ENCODE results near the gene SLC25A33. TPM values are rescaled to one million over a fixed set of nuclear protein-coding genes. Genes with fewer than 3 reads are reported as not detected.
"Not testable (repeated sequence)": the region's sequence is repeated elsewhere in the genome, so short reads cannot be mapped to it uniquely, and the experiment has no call there.

Gene SLC25A33
- total RNA-seq, 2 experiments from 2014 or later, result 2.6 to 3.0 TPM

DNA sequence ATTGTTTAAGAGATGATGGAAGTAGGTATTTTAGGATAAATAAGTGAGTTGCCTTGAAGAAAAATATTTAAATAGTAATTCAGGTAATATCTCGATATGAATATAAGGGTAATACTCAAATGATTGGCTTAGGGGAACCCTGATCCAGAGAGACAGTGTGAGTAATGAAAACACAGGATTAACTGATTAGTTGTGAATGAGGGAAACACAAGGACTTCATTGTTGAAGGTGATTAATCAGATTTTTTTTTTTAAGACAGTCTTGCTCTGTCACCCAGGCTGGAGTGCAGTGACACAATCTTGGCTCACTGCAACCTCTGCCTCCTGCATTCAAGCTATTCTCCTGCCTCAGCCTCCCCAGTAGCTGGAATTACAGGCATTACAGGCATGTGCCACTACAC, 12.7 kb downstream of the SLC25A33 start:
- ChIA-PET POLR2A (interaction anchor here (1.2 kb wide), 1 partner anchor 13 kb away, joined by 3 read pairs; the partner anchor contains the start of gene SLC25A33), CTCF (no interaction called here)
- no peaks in the 10 kb centered on the region for H3K4me1 Mint-ChIP-seq
- H3K27me3 Mint-ChIP-seq, result no peaks in the 10 kb centered on the region
- DNase-seq, result no peak
- no peak overlapping the region for H3K27ac Mint-ChIP-seq
- peaks cover 4% of the 10 kb centered on the region for H3K36me3 Mint-ChIP-seq (ENCODE audit: low read depth)
- no peak overlapping the region for H3K4me3 Mint-ChIP-seq
- H3K9me3 Mint-ChIP-seq, result no peaks in the 10 kb centered on the region

DNA sequence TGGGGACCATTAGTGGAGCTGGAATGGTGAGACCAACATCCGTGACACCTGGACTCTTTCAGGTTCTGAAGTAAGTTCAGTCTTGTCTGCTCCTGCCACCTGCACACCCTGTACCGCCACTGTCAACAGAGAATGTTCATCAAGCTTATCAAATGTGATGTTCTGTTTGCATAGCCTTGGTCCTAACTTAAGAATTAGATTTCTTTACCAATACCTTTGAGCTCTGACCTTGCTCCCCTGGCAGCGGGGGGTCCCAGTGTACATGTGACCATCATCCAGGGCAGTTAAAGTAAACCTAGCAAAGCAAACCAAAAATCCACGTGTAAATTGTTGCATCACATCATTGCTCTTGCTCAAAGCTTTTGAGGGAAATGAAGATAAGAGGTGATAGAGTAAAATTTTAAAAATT, 14.5 kb downstream of the SLC25A33 start:
- Mint-ChIP-seq H3K4me3 (no peak overlapping the region), H3K36me3 (ENCODE audit: low read depth) (peaks cover 9% of the 10 kb centered on the region), H3K27me3 (no peaks in the 10 kb centered on the region), H3K4me1 (peaks cover 9% of the 10 kb centered on the region), H3K9me3 (no peaks in the 10 kb centered on the region), H3K27ac (no peak overlapping the region)
- ChIA-PET POLR2A (no interaction called here), CTCF (interaction anchor here (0.6 to 2.0 kb wide), 4 partner anchors 13 to 319 kb away, joined by 3 to 4 read pairs (median 4); partner anchors contain the start of gene H6PD)
- no peak for DNase-seq

DNA sequence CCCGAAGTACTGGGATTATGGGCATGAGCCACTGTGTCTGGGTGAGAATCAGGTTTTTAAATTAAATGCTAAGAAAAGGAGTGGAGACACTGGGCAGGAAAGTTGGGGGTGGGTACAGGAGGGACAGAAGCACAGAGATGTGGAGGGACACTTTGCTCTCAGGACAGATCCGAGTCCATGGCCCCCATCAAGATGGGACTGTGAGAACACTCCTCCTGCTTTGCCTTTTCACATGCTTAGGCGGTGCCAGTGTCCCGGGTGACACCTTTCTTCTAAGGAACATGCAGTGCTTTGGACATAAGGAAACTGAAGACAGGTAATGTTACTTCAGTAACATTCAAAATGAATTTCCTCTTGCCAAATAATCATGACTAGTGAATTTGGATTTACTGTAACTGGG, 16.7 kb downstream of the SLC25A33 start:
- Mint-ChIP-seq H3K27ac (no peak overlapping the region), H3K4me1 (peaks cover 19% of the 10 kb centered on the region), H3K4me3 (no peak overlapping the region), H3K27me3 (no peaks in the 10 kb centered on the region), H3K36me3 (ENCODE audit: low read depth) (peaks cover 9% of the 10 kb centered on the region), H3K9me3 (no peaks in the 10 kb centered on the region)
- no peak for DNase-seq
- ChIA-PET POLR2A (no interaction called here), CTCF (interaction anchor here (1.3 kb wide), 1 partner anchor 18 kb away, joined by 3 read pairs; no protein-coding TSS in a partner anchor)

DNA sequence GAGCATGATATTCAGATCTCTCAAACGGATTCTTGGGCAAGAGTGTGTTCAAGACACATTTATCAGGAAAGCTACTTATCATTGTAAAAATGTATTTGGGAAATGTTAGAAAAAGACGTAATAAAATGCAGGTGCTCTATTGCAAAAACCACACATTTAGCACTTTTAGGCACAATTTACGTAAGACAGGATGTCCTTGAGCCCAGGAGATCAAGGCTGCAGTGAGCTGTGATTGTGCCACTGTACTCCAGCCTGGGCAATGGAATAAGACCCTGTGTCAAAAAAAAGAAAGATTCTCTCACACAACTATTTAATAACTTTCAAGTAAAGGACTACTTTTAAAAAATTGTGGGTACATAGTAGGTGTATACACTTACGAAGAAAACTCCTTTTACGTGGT, 18.4 kb downstream of the SLC25A33 start:
- H3K4me3 Mint-ChIP-seq, result no peak overlapping the region
- DNase-seq, result no peak
- peaks cover 19% of the 10 kb centered on the region for H3K4me1 Mint-ChIP-seq
- POLR2A ChIA-PET, result interaction anchor here (0.9 to 2.0 kb wide), 2 partner anchors 14 to 19 kb away, joined by 4 read pairs; partner anchors contain the start of gene SLC25A33
- CTCF ChIA-PET, result interaction anchor here (0.8 to 1.3 kb wide), 3 partner anchors 63 to 361 kb away, joined by 3 read pairs; no protein-coding TSS in a partner anchor
- no peaks in the 10 kb centered on the region for H3K27me3 Mint-ChIP-seq
- H3K27ac Mint-ChIP-seq, result no peak overlapping the region
- H3K9me3 Mint-ChIP-seq, result no peaks in the 10 kb centered on the region
- H3K36me3 Mint-ChIP-seq (ENCODE audit: low read depth), result peaks cover 9% of the 10 kb centered on the region

DNA sequence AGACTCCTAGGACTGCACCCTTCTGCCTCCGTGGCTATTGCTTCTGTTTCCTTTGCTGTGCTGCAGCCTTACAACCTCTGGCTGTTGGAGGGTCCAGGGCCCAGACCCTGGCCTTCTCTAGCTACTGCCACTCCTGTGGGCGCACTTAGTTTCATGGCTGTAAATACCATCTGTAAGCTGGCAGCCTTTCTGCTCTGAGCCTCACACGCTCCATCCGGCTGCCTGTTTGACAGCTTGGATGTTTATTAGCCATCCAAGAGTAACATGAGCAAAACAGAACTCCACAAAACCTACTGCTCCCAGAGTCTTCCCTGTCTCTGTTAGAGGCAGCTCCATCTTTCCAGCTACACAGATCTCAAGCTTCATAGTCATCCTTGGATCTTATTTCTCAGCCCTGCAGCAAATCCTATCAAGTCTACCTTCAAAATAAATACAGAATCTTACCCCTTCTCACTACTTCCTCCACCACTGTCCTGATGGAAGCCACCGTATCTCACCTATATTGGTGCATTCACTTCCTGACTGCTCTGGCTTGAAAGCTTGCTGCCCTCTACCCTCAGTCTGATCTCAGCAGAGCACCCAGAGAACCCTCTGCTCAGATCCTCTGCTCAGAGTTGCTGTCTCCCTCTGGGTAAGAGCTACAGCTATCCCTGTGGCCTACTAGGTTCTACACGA, 19.1 kb downstream of the SLC25A33 start:
- H3K27ac Mint-ChIP-seq, result no peak overlapping the region
- no peak overlapping the region for H3K4me3 Mint-ChIP-seq
- peaks cover 19% of the 10 kb centered on the region for H3K4me1 Mint-ChIP-seq
- no peaks in the 10 kb centered on the region for H3K27me3 Mint-ChIP-seq
- ChIA-PET CTCF (interaction anchor here (0.5 to 1.9 kb wide), 6 partner anchors 12 to 271 kb away, joined by 3 to 5 read pairs (median 3); partner anchors contain the start of gene TMEM201), POLR2A (interaction anchor here (0.9 to 2.0 kb wide), 2 partner anchors 13 to 19 kb away, joined by 4 read pairs; partner anchors contain the start of gene SLC25A33)
- H3K36me3 Mint-ChIP-seq (ENCODE audit: low read depth), result peaks cover 9% of the 10 kb centered on the region
- DNase-seq, result no peak
- H3K9me3 Mint-ChIP-seq, result no peaks in the 10 kb centered on the region

DNA sequence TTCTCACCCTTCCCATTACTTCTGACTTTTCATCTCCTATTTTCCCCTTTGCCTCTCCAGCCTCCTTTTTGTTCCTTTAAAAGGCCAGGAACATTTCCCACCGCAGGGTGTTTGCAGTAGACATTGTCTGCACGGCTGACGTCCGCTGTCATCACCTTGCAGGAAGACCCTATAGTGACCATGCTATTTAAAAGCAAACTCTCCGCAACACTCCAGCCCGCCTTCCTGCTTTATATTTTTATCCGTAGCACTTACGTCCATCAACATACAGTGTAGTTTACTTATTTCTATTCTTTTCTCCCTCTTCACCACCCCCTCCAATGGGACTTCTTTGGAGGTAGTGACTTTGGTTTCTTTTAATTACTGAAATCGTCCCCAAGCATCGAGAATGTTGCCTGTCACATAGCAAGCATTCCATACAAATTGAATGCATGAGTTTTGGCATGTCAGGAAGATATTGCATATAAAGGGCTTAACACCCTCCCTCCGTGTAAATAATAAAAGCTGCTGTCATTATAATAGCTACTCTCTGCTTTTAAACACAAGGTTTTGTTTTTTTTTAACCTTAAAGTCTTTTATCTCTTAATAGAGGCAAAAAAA, 19.8 kb downstream of the SLC25A33 start:
- POLR2A ChIA-PET, result no interaction called here
- no peak for DNase-seq
- no peaks in the 10 kb centered on the region for H3K27me3 Mint-ChIP-seq

DNA sequence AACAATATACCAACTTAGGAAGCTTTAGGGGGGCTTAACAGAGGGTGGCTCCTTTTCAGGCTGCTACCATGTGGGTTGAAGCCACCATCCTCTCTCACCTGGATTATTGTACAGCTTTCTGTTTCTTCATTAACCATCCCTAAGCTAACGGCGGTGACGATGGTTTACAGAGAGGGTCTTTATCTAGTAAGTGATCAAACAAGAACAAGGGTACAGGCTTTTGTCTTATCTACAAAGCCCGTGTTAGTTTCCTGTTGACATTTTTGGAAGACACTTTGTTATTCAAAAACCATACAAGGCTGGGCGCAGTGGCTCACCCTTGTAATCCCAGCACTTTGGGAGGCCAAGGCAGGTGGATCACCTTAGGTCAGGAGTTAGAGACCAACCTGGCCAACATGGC, 20.4 kb downstream of the SLC25A33 start:
- ChIA-PET POLR2A (no interaction called here), CTCF (interaction anchor here (1.5 to 1.9 kb wide), 2 partner anchors 29 to 56 kb away, joined by 4 to 5 read pairs; partner anchors contain the start of gene TMEM201)
- no peak overlapping the region for H3K27ac Mint-ChIP-seq
- no peak for DNase-seq
- no peaks in the 10 kb centered on the region for H3K27me3 Mint-ChIP-seq
- no peaks in the 10 kb centered on the region for H3K9me3 Mint-ChIP-seq
- peaks cover 19% of the 10 kb centered on the region for H3K4me1 Mint-ChIP-seq
- peaks cover 13% of the 10 kb centered on the region for H3K36me3 Mint-ChIP-seq (ENCODE audit: low read depth)
- H3K4me3 Mint-ChIP-seq, result no peak overlapping the region

More for the DNA sequence above, 19.8 kb downstream of the SLC25A33 start:
- Mint-ChIP-seq H3K27ac (no peak overlapping the region), H3K9me3 (no peaks in the 10 kb centered on the region), H3K4me1 (peaks cover 19% of the 10 kb centered on the region), H3K4me3 (no peak overlapping the region), H3K36me3 (ENCODE audit: low read depth) (peaks cover 12% of the 10 kb centered on the region)
- CTCF ChIA-PET, result interaction anchor here (0.5 to 1.9 kb wide), 4 partner anchors 12 to 270 kb away, joined by 3 to 5 read pairs (median 4); partner anchors contain the start of gene TMEM201

DNA sequence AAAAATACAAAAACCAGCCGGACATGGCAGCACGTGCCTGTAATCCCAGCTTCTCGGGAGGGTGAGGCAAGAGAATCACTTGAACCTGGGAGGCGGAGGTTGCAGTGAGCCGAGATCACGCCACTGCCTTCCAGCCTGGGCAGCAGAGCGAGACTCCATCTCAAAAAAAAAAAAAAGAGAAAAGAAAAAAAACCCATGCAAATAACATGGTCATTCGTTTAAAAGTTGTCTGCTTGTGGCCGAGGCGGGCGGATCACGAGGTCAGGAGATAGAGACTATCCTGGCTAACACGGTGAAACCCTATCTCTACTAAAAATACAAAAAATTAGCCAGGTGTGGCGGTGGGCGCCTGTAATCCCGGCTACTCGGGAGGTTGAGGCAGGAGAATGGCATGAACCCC, 20.8 kb downstream of the SLC25A33 start:
- H3K36me3 Mint-ChIP-seq (ENCODE audit: low read depth), result peaks cover 13% of the 10 kb centered on the region
- CTCF ChIA-PET, result interaction anchor here (1.9 kb wide), 1 partner anchor 28 kb away, joined by 5 read pairs; the partner anchor contains the start of gene TMEM201
- H3K4me3 Mint-ChIP-seq, H3K27me3 Mint-ChIP-seq, DNase-seq, POLR2A ChIA-PET, H3K9me3 Mint-ChIP-seq, H3K27ac Mint-ChIP-seq: not testable (repeated sequence)
- H3K4me1 Mint-ChIP-seq, result peaks cover 19% of the 10 kb centered on the region

DNA sequence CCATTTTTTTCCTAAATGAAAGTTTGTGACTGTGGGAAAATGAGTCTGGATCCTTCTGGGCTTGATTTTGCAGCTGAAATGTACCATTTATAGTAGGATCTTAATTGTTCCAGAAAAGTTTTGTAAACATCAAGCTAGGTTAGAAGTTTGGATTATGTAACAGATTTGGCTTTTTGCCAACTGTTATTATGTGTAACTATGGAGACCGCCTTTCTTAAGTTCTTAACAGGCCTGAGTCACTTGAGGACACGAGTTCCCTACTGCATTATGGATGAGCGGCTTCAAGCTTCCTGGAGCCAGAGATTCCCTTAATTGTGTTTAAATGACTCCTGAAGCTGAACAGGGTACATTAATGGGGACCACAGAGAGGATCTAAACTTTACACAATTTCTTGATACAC, 22.2 kb downstream of the SLC25A33 start:
- DNase-seq, result no peak
- Mint-ChIP-seq H3K4me3 (no peak overlapping the region), H3K4me1 (peaks cover 19% of the 10 kb centered on the region), H3K27ac (no peak overlapping the region), H3K9me3 (no peaks in the 10 kb centered on the region), H3K36me3 (ENCODE audit: low read depth) (peaks cover 9% of the 10 kb centered on the region), H3K27me3 (no peaks in the 10 kb centered on the region)
- POLR2A ChIA-PET, result no interaction called here
- CTCF ChIA-PET, result interaction anchor here (0.5 to 1.2 kb wide), 4 partner anchors 9 to 74 kb away, joined by 3 to 4 read pairs (median 3); no protein-coding TSS in a partner anchor

DNA sequence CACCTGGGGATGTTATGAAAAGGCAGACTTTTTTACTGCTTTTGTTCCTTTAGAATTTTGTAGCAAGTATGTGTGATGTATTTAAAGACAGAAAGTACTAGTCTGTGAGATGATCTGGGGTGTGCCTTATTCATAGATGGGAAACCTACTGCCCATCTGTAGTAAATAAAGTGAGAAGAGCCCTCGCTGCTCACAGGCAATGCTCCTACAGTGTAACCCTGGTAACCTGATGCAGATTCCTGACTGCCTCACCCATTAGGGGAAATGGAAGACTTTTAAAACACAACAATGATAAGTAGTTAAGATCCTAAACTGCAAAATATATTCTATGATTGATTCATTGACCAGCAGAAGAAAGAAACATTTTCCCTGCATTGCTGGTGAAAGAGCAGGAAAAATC, 30.0 kb downstream of the SLC25A33 start:
- no peaks in the 10 kb centered on the region for H3K9me3 Mint-ChIP-seq
- H3K4me3 Mint-ChIP-seq, result no peak overlapping the region
- H3K27ac Mint-ChIP-seq, result no peak overlapping the region
- CTCF ChIA-PET, result interaction anchor here (8.1 kb wide), 1 partner anchor 74 kb away, joined by 81 read pairs; no protein-coding TSS in a partner anchor
- H3K4me1 Mint-ChIP-seq, result no peaks in the 10 kb centered on the region
- POLR2A ChIA-PET, result interaction anchor here (0.6 kb wide), 1 partner anchor 18 kb away, joined by 3 read pairs; no protein-coding TSS in a partner anchor
- no peak for DNase-seq
- no peaks in the 10 kb centered on the region for H3K36me3 Mint-ChIP-seq (ENCODE audit: low read depth)
- H3K27me3 Mint-ChIP-seq, result no peaks in the 10 kb centered on the region

DNA sequence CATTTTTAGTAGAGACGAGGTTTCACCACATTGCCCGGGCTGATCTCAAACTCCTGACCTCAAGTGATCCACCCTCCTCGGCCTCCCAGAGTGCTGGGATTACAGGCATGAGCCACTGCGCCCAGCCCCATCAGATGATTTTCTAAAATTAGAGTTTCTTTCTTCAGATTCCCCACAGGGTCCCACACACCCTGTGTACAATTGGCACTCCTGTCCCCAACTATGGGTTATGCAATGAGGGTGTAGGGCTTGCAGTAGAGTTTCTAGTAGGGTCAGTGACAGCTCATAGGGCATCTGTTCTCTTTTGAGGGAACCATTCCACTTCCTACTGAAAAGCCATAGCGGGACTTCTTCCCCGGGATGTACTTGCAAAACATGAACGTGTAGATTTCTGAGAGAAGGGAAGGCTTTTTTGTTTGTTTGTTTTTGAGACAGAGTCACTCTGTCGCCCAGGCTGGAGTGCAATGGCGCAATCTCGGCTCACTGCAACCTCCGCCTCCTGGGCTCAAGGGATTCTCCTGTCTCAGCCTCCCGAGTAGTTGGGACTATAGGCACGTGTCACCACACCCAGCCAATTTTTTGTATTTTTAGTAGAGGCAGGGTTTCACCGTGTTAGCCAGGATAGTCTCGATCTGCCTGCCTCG, 31.7 kb downstream of the SLC25A33 start:
- not testable (repeated sequence) for H3K36me3 Mint-ChIP-seq (ENCODE audit: low read depth); DNase-seq; H3K27me3 Mint-ChIP-seq; H3K9me3 Mint-ChIP-seq; H3K4me3 Mint-ChIP-seq; H3K27ac Mint-ChIP-seq; H3K4me1 Mint-ChIP-seq
- ChIA-PET POLR2A (interaction anchor here (0.8 kb wide), 1 partner anchor 14 kb away, joined by 4 read pairs; no protein-coding TSS in a partner anchor), CTCF (interaction anchor here (0.9 to 8.1 kb wide), 4 partner anchors 8 to 75 kb away, joined by 3 to 81 read pairs (median 4); no protein-coding TSS in a partner anchor)

DNA sequence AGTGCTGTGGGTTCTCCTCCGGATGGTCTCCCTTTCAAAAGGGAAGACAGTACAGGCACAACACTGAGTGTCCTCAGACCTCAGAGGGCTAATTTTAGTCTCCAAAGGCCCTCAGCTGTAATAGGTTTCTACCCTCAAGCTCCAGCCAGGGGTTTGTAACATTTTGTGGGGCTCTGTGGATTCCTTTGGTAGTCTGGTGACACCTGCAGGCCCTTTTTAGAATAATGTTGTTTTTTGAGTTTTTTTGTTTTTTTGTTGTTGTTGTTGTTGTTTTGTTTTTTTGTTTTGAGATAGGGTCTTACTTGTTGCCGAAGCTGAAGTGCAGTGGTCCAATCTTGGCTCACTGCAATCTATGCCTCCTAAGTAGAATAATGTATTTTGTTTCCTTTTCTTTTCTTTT, 34.5 kb downstream of the SLC25A33 start:
- Mint-ChIP-seq H3K9me3 (no peaks in the 10 kb centered on the region), H3K4me1 (no peaks in the 10 kb centered on the region), H3K27ac (no peak overlapping the region), H3K27me3 (no peaks in the 10 kb centered on the region), H3K36me3 (ENCODE audit: low read depth) (no peaks in the 10 kb centered on the region), H3K4me3 (no peak overlapping the region)
- DNase-seq, result no peak
- ChIA-PET POLR2A (interaction anchor here (0.8 kb wide), 1 partner anchor 161 kb away, joined by 3 read pairs; no protein-coding TSS in a partner anchor), CTCF (interaction anchor here (0.6 to 8.1 kb wide), 11 partner anchors 13 to 307 kb away, joined by 3 to 81 read pairs (median 4); no protein-coding TSS in a partner anchor)

Data from activated CD4-positive, alpha-beta memory T cell treated with anti-CD3 and anti-CD28 coated beads, Interleukin-2, amount 10 ng/mL, durations not matched to agents 7 days and 5 days (primary cell).